ENCODE results near the gene MINDY4B. TPM values are rescaled to one million over a fixed set of nuclear protein-coding genes. Genes with fewer than 3 reads are reported as not detected.

Gene MINDY4B
- total RNA-seq, 1 donor from 2014 or later = 3.0 TPM

GRCh38 chr3:150890831-150891230 lies 14.4 kb downstream of the MINDY4B start:
- TF ChIP-seq, protein P1, sequence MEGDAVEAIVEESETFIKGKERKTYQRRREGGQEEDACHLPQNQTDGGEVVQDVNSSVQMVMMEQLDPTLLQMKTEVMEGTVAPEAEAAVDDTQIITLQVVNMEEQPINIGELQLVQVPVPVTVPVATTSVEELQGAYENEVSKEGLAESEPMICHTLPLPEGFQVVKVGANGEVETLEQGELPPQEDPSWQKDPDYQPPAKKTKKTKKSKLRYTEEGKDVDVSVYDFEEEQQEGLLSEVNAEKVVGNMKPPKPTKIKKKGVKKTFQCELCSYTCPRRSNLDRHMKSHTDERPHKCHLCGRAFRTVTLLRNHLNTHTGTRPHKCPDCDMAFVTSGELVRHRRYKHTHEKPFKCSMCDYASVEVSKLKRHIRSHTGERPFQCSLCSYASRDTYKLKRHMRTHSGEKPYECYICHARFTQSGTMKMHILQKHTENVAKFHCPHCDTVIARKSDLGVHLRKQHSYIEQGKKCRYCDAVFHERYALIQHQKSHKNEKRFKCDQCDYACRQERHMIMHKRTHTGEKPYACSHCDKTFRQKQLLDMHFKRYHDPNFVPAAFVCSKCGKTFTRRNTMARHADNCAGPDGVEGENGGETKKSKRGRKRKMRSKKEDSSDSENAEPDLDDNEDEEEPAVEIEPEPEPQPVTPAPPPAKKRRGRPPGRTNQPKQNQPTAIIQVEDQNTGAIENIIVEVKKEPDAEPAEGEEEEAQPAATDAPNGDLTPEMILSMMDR (IDR thresholded peaks at IDR 0.05; ENCODE audit: unreplicated experiment) = no peak
- Mint-ChIP-seq H3K4me1 (ENCODE audit: unreplicated experiment) (no peaks in the 10 kb centered on the region), H3K27me3 (ENCODE audit: unreplicated experiment) (no peaks in the 10 kb centered on the region), H3K9me3 (ENCODE audit: unreplicated experiment) (no peaks in the 10 kb centered on the region), H3K27ac (ENCODE audit: unreplicated experiment) (no peak overlapping the region), H3K4me3 (ENCODE audit: unreplicated experiment) (no peak overlapping the region), H3K36me3 (ENCODE audit: low read depth, unreplicated experiment) (no peaks in the 10 kb centered on the region)
- DNase-seq (ENCODE audit: low spot score) = no peak

DNA sequence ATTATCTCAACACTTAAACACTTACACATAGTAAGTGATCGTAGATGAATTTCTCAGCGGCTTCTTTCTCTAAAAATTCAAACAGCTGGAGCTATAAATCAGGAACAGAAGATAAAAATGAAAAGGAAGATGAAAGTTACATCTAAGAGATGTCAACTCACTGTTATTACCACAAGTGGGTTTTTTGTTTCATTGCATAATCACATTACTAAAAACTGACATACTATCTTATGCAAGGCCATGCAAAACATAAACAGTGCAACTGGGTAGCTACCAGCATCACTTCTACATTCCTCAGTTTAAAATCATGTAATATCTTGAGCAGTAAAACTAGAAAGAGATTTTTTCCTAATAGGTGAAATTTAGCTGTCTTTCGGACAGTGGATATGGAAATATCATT lies 14.9 kb downstream of the MINDY4B start:
- Mint-ChIP-seq H3K27ac (ENCODE audit: unreplicated experiment) (no peak overlapping the region), H3K4me1 (ENCODE audit: unreplicated experiment) (no peaks in the 10 kb centered on the region), H3K9me3 (ENCODE audit: unreplicated experiment) (no peaks in the 10 kb centered on the region), H3K27me3 (ENCODE audit: unreplicated experiment) (no peaks in the 10 kb centered on the region), H3K4me3 (ENCODE audit: unreplicated experiment) (no peak overlapping the region), H3K36me3 (ENCODE audit: low read depth, unreplicated experiment) (no peaks in the 10 kb centered on the region)
- TF ChIP-seq, protein P1 (IDR thresholded peaks at IDR 0.05; ENCODE audit: unreplicated experiment) = no peak
- DNase-seq (ENCODE audit: low spot score) = no peak

DNA sequence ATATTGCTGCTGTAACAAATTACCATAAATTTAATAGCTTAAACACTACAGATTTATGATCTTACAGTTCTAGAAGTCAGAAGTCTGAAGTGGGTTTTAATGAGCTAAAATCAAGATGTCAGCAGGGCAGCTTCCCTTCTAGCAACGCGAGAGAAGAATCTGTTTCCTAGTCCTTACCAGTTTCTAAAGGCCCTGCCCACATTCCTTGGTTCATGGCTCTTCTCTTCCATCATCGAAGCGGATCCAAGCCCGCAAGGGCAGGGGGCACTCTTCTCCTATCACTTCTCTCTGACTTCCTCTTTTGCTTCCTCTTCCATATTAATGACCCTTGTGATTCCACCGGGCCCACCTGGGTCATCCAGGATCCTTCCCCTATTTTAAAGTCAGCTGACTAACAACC lies 16.1 kb downstream of the MINDY4B start:
- Mint-ChIP-seq H3K36me3 (ENCODE audit: low read depth, unreplicated experiment) (no peaks in the 10 kb centered on the region), H3K9me3 (ENCODE audit: unreplicated experiment) (no peaks in the 10 kb centered on the region), H3K27ac (ENCODE audit: unreplicated experiment) (no peak overlapping the region), H3K27me3 (ENCODE audit: unreplicated experiment) (no peaks in the 10 kb centered on the region), H3K4me1 (ENCODE audit: unreplicated experiment) (no peaks in the 10 kb centered on the region), H3K4me3 (ENCODE audit: unreplicated experiment) (no peak overlapping the region)
- TF ChIP-seq, protein P1 (IDR thresholded peaks at IDR 0.05; ENCODE audit: unreplicated experiment) = no peak
- DNase-seq (ENCODE audit: low spot score) = no peak

DNA sequence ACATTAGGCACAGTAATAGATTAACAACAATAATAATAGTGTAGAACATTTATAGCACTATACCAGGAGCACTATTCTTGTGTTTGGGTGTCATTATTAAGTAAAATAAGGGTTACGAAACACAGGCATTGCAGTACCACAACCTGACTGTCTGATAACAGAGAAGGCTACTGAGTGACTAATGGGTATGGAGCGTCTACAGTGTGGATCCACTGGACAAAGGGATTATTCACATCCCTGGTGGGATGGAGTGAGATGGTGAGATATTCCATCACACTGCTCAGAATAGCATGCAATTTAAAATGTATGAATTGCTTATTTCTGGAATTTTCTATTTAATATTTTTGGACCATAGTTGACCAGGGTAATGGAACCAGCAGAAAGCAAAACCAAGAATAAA lies 18.2 kb downstream of the MINDY4B start:
- Mint-ChIP-seq H3K36me3 (ENCODE audit: low read depth, unreplicated experiment) (no peaks in the 10 kb centered on the region), H3K4me3 (ENCODE audit: unreplicated experiment) (no peak overlapping the region), H3K27me3 (ENCODE audit: unreplicated experiment) (no peaks in the 10 kb centered on the region), H3K4me1 (ENCODE audit: unreplicated experiment) (no peaks in the 10 kb centered on the region), H3K27ac (ENCODE audit: unreplicated experiment) (no peak overlapping the region), H3K9me3 (ENCODE audit: unreplicated experiment) (no peaks in the 10 kb centered on the region)
- TF ChIP-seq, protein P1 (IDR thresholded peaks at IDR 0.05; ENCODE audit: unreplicated experiment) = no peak
- no peak for DNase-seq (ENCODE audit: low spot score)

- Mint-ChIP-seq H3K27ac (ENCODE audit: unreplicated experiment) (no peak overlapping the region), H3K27me3 (ENCODE audit: unreplicated experiment) (no peaks in the 10 kb centered on the region), H3K4me1 (ENCODE audit: unreplicated experiment) (no peaks in the 10 kb centered on the region), H3K36me3 (ENCODE audit: low read depth, unreplicated experiment) (no peaks in the 10 kb centered on the region), H3K9me3 (ENCODE audit: unreplicated experiment) (no peaks in the 10 kb centered on the region), H3K4me3 (ENCODE audit: unreplicated experiment) (no peak overlapping the region)
- no peak for DNase-seq (ENCODE audit: low spot score)
- TF ChIP-seq, protein P1 (IDR thresholded peaks at IDR 0.05; ENCODE audit: unreplicated experiment) = no peak
Observed at GRCh38 chr3:150885535-150885934, 19.7 kb downstream of the MINDY4B start.
